GM19455 (cell line): ENCODE data around the gene DDOST.
"Not testable (repeated sequence)": the region's sequence is repeated elsewhere in the genome, so short reads cannot be mapped to it uniquely, and the experiment has no call there.

ENCODE experiments used
- ATAC-seq: cut with Tn5 transposase; IDR thresholded peaks from one replicate; pipeline ENCODE4 v1.9.1; 2021; ENCODE audit not compliant: unreplicated experiment

Gene DDOST

DNA sequence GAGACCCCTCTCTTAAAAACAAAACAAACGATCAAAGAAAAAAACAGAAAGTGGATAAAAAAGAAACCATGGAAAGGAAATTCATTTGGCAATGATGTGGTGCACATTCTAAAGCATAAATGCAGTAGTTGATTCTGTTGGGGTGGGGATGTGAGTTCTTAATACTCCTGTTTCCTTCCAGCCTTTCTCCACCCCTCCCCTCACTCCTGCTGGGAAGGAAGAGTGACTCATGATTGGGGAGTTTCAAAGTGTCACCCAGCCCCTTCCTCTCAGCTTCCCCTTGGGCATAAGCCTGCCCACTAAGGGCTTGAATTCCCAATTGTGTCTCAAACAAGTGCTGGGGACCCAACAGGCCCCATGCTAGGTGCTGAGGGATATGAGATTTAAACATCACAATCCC, 34.6 kb downstream of the DDOST start:
- no peak for ATAC-seq

DNA sequence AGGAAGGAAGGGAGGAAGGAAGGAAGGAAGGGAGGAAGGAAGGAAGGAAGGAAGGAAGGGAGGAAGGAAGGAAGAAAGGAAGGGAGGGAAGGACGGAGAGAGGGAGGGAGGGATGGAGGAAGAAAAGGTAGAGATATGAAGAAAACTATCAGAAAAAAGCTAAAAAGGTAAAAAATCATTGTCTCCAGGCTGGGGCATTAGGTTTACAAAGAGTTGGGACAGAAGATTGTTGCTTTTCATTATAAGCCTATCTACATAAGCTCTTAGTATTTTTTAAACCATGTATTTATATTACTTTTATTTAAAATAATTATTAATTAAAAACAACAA, 35.1 kb downstream of the DDOST start:
- ATAC-seq = no peak

DNA sequence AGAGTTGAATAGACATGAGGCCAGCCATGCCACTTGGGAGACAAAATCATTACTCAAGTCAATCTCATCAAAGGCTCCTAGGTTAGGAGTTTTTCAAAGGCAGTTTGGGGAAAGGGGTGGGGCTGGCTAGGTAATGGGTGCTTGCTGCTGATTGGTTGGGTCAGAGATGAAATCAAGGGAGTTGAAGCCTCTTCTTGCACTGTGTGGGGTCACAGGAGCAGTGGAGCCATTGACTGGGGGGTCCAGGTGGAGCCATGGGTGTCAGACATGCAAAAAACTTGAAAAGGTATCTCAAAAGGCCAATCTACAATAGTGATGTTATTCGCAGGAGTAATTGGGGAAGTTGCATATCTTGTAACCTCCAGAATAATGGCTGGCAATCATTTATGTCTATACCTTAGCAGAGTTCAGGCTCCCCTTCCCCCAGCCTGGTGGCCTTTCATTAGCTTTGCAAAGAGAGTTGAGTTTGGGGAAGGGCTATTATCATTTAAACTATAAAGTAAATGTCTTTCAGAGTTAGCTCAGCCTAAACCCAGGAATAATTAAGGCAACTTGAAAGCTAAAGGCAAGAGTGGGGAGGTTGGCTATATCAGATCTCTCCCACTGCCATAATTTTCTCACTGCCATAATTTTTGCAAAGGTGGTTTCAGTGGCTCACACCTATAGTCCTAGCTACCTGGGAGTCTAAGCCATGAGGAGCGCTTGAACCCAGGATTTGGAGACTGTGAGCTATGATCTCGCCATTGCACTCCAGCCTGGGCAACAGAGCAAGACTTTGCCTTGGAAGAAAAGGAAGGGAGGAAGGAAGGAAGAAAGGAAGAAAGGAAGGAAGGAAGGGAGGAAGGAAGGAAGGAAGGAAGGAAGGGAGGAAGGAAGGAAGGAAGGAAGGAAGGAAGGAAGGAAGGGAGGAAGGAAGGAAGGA, 35.7 kb downstream of the DDOST start:
- ATAC-seq = no peak

DNA sequence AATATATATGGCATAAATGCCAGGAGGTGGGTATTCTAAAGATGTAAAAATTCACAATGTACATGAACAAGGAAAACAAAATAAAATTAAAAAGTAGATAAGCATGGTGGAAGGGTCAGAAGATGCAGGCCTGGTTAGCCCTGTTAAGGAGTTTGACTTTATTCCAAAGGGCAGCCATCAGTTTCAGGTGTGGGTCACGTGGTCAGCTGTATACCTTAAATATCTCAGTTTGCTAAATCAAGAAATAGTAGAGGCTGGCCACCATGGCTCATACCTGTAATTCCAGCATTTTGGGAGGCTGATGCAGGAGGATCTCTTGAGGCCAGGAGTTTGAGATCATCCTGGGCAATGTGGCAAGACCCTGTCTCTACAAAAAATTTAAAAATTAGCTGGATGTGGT, 36.5 kb downstream of the DDOST start:
- no peak for ATAC-seq

DNA sequence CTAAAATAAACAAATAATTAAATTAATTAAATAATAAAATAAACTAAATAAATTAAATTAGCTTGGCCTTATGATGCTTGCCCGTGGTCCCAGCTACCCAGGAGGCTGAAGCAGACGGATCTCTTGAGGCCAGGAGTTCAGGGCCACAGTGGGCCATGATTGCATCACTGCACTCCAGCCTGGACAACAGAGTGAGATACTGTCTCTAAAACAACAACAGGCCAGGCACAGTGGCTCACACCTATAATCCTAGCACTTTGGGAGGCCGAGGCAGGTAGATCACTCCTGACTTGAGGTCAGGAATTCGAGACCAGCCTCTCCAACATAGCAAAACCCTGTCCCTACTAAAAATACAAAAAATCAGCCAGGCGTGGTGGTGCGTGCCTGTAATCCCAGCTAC, 40.2 kb downstream of the DDOST start:
- no peak for ATAC-seq

DNA sequence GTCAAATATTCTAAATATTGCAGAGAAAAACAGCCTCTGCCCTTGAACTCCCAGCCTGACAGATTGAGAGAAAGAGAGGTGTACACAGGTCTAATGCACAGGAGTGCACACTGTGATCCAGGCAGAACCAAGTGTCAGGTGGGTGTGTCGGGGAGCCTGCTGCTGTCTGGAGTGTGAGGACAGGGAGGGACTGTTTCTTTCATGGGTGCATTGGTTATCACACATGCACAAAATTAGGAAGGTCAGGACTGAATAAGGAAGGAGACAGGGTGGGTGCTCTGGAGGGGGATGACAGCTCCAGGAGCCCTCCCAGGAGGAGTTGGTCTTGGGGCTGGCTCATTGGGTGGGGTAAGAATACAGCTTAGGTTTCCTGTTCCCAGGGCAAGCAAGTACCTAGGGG, 41.2 kb downstream of the DDOST start:
- no peak for ATAC-seq

DNA sequence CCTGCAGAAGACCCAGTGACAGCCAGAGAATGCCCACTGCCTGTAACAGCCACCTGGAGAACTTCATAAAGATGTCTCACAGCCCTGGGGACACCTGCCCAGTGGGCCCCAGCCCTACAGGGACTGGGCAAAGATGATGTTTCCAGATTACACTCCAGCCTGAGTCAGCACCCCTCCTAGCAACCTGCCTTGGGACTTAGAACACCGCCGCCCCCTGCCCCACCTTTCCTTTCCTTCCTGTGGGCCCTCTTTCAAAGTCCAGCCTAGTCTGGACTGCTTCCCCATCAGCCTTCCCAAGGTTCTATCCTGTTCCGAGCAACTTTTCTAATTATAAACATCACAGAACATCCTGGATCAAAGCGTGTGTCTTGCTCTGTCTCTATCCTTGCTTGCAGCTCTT, 42.6 kb downstream of the DDOST start:
- ATAC-seq = no peak

DNA sequence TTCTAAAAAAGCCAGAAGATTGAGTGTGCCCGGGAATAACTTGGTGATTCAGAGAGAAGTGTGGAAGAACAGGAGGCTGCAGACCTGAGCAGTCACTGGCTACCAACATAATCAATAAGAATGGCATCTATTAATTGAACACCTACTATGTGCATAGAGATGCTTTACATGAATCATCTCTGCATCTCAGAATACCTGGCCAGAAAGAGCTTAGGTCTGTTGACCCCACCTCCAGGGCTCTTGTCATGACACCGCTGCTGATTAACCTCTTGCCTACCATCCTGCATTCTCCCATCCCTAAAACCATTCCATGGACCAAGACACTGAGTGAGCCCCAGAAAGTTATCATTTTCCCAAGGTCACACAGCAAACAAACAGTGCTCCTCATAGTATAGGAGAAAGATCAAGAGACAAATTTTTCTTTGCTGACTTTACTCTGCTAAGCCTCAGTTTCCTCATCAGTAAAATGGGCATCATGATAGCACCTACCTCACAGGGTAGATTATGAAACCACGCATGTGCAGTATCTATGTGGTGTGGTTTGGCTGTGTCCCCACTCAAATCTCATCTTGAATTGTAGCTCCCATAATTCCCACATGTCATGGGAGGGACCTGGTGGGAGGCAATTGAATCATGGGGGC, 44.2 kb downstream of the DDOST start:
- ATAC-seq = no peak

DNA sequence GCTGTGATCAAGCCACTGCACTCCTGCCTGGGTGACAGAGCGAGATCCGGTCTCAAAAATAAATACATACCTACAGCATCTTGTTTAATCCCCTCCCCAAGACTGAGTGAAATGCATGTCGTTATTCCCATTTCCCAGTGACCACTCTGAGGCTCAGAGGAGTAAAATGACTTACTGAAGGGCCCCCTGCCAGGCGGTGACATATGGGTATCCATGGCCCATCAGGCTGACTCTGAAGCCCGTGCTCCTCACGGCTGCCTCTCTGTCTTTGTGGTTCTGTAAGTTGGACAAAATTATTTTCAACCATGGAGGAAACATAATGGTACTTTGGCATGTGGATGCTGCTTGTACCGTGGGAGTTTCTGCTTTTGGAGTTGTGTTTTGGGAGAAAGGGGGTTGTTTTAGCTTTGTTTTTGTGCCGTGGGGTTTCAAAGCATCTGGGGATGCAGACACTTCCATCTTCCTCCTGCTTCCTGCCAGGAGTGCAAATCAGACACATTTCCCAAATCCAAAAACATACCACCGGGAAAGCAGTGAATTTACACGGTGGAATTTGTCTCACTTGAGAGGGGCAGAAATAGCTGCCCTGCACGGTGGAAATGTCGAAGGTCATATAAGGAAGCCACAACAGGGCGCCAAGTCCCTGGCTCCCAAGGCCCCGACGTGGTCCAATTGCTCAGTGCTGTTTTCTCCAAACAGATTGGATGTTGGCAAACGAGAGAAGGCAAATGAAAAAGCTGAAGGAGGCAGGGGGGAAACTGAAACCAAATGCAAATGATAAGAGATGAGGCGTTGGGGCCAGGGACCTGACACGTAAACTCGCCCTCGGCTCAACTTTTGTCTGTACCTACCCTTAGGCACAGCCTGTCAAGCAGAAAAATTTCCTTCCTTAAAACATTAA, 45.0 kb downstream of the DDOST start:
- no peak for ATAC-seq

DNA sequence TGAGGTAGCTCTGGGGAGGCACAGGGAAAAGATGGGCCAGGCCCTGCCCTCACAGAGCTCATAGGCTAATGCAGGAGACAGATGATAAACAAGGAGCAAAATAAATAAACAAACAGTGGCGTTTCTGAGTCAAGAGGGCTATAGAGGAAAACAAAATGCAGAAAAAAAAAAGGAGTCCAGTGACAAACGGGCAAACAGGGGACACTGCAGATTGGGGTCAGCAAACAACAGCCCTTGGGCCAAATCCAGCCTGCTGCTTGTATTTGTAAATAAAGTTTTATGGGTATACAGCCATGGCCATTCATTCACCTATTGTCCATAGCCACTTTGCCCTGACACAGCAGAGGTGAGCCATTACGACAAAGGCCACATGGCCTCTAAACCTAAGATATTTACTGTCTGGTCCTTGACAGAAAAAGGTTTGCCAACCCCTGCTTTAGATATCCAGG, 47.0 kb downstream of the DDOST start:
- ATAC-seq = no peak

DNA sequence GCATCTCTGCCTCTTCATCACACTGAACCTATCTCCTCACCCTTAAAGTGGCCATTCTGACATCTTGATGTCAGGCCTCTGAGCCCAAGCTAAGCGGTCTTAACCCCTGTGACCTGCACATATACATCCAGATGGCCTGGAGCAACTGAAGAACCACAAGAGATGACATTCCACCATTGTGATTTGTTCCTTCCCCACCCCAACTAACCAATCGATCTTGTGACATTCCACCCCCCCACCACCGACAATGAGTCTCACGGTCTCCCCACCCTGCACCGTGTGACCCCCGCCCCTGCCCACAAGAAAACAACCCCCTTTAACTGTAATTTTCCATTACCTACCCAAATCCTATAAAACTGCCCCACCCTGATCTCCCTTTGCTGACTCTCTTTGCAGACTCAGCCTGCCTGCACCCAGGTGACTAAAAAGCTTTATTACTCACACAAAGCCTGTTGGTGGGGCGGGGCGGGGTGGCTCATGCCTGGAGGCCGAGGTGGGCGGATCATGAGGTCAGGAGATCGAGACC, 48.9 kb downstream of the DDOST start:
- no peak for ATAC-seq

DNA sequence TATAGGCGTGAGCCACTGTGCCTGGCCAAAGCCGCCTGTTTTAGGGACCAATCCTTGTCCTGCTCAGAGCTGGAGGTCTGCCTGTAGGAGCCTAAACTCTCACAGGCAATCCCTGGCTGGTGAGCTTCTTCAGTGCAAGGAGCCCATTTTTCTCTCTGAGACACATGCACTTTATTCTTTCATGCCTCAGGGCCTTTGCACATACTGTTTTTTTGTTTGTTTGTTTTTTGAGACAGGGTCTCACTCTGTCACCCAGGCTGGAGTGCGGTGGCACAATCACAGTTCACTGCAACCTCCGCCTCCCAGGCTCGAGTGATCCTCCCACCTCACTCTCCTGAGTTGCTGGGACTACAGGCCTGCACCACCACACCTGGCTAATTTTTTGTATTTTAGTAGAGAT, 49.5 kb downstream of the DDOST start:
- ATAC-seq = no peak

DNA sequence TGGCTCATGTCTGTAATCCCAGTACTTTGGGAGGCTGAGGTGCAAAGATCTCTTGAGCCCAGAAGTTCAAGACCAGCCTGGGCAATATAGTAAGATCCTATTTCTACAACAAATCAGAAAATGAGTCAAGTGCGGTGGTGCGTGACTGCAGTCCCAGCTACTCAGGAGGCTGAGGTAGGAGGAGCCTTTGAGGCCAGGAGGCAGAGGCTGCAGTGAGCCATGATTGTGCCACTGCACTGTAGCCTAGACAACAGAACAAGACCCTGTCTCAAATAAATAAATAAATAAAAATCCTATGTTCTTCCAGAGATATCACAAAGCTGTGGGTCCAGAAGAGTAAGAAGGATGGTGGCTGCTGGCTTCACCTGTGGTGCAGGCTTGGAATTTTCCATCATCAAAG, 50.2 kb downstream of the DDOST start:
- ATAC-seq = no peak

DNA sequence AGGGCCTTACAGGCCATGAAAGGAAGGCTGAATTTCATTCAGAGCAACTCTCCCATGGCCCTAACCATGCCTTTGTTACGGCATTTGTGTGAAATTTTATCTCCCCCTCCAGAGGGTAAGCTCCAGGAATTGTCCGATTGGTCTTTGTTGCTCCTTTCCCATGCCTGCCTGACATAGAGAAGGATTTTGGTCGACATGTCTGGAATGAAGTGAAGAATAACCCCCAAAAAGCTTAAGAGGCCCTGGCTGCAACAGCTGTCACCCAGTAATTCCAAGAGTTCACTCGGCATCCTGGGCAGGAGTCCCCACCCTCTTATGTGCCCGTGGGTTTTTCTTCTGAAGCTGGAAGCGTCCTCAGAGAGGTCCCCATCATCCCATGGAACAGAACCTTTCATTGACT, 51.6 kb downstream of the DDOST start:
- ATAC-seq = no peak

DNA sequence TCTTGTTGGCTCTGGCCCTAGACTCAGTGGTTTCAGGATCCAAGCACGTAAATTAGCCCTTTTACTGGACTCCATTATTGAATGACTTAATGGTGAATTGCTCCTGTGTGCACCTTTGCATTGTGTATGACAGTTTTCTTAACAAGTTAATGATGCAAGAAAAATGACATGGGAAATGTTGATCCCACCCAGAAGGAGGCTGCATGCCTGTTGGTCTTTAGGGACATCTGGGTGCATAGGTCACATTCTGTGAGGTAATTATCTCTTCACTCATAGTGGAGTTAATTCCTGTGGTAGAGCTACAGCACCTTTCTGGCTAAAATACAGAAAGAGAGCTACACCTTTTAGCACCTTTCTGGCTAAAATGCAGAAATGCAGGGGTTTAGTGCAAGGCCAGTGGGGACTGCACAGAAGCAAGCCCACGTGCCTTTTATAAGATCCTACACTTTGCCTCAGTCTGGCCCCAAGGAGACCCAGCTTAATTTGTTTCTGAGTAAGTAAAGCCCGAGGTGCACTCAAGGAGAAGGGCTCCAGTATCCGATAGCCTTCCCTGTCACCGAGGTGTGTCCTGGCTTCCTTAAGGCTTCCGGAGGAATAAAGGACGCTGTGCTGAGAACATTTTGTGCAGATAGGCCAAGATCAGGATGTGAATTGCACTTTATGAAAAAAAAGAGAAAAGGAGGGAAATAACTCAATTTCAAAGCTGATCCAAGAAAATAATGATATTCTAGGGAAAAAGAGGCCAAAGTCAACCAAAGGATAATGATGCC, 54.2 kb downstream of the DDOST start:
- ATAC-seq = not testable (repeated sequence)

DNA sequence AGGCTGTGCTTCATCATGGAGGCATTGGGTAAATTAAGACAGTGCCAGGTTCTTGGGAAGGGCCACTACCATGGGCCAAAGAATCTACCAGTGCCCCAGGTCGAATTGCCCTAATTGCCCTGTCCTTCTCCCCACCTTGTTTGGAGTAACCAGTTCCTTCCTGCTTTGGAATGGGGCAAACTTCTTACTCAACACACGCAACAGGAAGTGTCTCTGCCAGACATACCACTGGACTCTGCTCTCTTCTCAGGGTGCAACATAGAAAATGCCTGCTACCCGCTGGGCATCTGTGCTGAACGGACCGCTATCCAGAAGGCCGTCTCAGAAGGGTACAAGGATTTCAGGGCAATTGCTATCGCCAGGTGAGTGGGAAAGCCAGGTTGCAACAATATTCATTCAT, 56.5 kb downstream of the DDOST start:
- ATAC-seq = no peak

DNA sequence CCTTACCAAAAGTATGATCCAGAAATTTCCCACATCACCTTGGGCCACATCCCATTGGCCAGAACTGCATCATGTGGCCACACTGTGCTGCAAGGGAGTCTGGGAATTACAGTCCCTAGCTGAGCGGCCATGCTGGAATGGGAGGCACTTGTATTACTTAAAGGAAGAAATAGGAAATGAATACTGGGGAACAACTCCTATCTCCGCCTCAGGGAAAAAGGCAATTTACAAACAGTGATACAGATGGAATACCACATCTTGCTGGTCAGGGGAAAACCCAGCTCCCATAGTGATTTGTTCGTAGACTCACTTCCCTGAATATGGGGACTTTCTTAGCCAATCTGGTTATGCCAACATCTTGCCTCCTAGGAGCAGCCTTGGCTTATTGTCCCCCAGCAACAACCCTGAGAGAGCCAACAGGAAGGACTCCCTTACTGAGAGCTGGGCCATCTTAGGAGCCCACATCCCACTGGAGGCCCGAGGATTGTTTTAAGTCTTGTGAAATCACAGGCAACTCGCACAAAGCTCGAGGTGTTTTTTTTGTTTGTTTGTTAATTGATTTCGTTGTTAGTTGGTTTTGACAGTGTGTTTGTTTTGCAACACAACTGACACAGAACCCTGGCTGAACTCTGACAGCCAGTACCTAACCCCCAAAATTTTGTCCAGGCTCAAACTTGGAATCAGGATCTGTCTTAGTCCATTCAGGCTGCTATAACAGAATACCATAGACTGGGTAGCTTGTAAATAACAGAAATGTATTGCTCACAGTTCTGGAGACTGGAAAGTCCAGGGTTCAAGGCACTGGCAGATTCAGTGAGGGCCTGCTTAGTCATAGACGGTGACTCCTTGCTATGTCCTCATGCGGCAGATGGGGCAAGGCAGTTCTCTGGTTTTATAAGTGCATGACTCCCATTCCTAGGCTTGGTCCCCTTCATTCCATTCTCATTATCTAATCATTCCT, 57.4 kb downstream of the DDOST start:
- no peak for ATAC-seq

DNA sequence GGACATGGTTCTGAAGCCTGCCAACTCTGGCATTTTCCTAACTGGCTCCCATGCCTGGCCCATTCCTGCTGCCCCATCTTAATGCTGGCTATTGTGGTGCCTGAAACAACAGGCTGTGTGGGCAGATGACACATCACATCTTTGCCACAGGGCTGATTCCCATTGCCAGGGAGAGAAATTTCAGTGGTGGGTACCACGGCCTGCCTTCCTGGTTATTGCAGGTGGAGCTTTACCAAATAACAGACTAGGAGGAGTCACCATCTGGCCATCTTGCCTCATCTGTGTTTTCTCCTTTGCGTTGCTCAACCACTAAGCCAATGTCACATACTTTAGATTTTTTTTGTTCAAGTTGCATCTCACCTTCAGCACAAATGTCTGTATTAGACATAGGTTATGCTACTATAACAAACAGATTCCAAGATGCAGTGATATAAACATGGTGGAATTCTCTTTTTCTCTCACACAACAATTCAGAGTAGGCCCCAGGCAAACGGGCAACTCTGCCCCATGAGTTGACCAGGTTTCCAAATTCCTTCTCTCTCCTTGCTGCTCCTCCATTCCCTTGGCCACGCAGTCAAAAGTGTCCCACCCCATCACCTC, 58.2 kb downstream of the DDOST start:
- ATAC-seq = no peak
